ENCODE measurements around the gene SLC5A4.

- no peak for TF ChIP-seq CTCF (IDR thresholded peaks at IDR 0.05)
- TF ChIP-seq POLR2A (IDR thresholded peaks at IDR 0.05) = no peak
- TF ChIP-seq POLR2AphosphoS5 (IDR thresholded peaks at IDR 0.05) = no peak
Measured at GRCh38 chr22:32246166-32246565, 9.0 kb downstream of the SLC5A4 start.
